ENCODE results near the gene CCDC157.

The CCDC157 gene

GRCh38 chr22:30347255-30347892 is 9.4 kb upstream of the CCDC157 start:
- Histone ChIP-seq H3K27ac (ENCODE audit: low read depth, low read length) (no peak overlapping the region), H3K4me3 (ENCODE audit: low read length) (no peak overlapping the region)

DNA sequence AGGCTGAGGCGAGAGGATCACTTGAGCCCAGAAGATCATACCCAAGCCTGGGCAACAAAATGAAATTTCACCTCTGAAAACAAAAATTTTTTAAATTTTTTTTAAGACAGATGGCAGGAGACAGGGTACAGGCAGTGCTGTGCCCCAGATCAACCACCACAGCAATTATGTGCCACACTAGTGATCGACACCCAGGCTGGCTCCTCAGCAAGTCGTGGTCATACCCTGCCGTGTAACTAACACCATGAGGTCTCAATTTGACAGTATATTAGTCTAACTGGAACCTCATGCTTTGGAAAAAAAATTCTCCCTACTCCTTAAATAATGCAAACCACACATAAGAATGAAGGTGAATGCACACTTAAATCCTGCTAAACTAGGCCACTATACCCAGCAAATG is 8.4 kb upstream of the CCDC157 start:
- no peak overlapping the region for H3K4me3 ChIP-seq (ENCODE audit: low read length)
- H3K27me3 ChIP-seq (ENCODE audit: control insufficient read depth, insufficient read depth, low read length), result no peaks in the 10 kb centered on the region
- H3K27ac ChIP-seq (ENCODE audit: low read depth, low read length), result no peak overlapping the region
- H3K4me1 ChIP-seq (ENCODE audit: control insufficient read depth, insufficient read depth, low read length), result no peaks in the 10 kb centered on the region
- H3K9ac ChIP-seq (ENCODE audit: low read length), result no peak overlapping the region
- peaks cover 45% of the 10 kb centered on the region for H3K36me3 ChIP-seq (ENCODE audit: control insufficient read depth, insufficient read depth, low read length)

More at GRCh38 chr22:30347255-30347892, 9.4 kb upstream of the CCDC157 start:
- Histone ChIP-seq H3K9ac (ENCODE audit: low read length) (no peak overlapping the region), H3K27me3 (ENCODE audit: control insufficient read depth, insufficient read depth, low read length) (no peaks in the 10 kb centered on the region), H3K36me3 (ENCODE audit: control insufficient read depth, insufficient read depth, low read length) (peaks cover 49% of the 10 kb centered on the region), H3K4me1 (ENCODE audit: control insufficient read depth, insufficient read depth, low read length) (no peaks in the 10 kb centered on the region)

DNA sequence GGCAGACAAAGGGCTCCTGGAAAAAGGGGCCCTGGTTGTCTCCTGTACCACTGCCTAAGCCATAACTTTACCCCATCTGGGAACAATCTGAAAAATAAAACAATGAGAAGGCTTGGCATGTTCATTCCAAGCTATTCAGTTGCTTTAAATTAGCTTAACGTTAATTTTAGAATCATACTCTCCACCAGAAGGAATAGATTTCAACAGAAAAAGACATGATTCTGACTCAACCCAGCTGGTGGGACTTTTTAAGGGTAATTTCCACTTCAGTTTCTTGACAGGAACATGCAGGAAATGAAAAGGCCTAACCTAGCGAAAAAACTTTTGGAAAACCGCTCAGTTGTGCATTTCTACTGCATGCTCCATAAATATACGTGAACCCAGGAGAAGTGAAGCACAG is 8.0 kb upstream of the CCDC157 start:
- Histone ChIP-seq H3K27me3 (ENCODE audit: control insufficient read depth, insufficient read depth, low read length) (no peaks in the 10 kb centered on the region), H3K9ac (ENCODE audit: low read length) (no peak overlapping the region), H3K27ac (ENCODE audit: low read depth, low read length) (no peak overlapping the region), H3K36me3 (ENCODE audit: control insufficient read depth, insufficient read depth, low read length) (peaks cover 42% of the 10 kb centered on the region), H3K4me3 (ENCODE audit: low read length) (no peak overlapping the region), H3K4me1 (ENCODE audit: control insufficient read depth, insufficient read depth, low read length) (no peaks in the 10 kb centered on the region)

DNA sequence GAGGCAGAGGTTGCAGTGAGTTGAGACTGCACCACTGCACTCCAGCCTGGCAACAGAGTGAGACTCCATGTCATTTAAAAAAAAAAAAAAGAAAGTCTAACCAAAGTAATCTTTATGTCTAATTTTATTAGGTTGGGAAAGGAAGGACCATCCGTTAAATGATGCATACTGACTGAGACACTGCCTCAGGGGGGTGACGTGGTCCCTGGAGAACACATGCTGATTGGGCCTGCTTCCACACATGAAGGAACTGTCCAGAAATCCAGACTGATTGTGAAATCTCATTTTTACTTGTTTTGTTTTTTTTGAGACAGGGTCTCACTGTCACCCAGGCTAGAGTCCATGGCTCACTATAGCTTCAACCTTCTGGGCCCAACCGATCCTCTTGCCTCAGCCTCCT is 5.6 kb upstream of the CCDC157 start:
- no peak overlapping the region for H3K27ac ChIP-seq (ENCODE audit: low read depth, low read length)
- no peaks in the 10 kb centered on the region for H3K27me3 ChIP-seq (ENCODE audit: control insufficient read depth, insufficient read depth, low read length)
- H3K36me3 ChIP-seq (ENCODE audit: control insufficient read depth, insufficient read depth, low read length), result peaks cover 18% of the 10 kb centered on the region
- H3K9ac ChIP-seq (ENCODE audit: low read length), result no peak overlapping the region
- no peaks in the 10 kb centered on the region for H3K4me1 ChIP-seq (ENCODE audit: control insufficient read depth, insufficient read depth, low read length)
- H3K4me3 ChIP-seq (ENCODE audit: low read length), result no peak overlapping the region

GRCh38 chr22:30354644-30355043 is 2.2 kb upstream of the CCDC157 start:
- Histone ChIP-seq H3K9ac (ENCODE audit: low read length) (no peak overlapping the region), H3K36me3 (ENCODE audit: control insufficient read depth, insufficient read depth, low read length) (peaks cover 14% of the 10 kb centered on the region), H3K27ac (ENCODE audit: low read depth, low read length) (no peak overlapping the region), H3K4me1 (ENCODE audit: control insufficient read depth, insufficient read depth, low read length) (no peaks in the 10 kb centered on the region), H3K27me3 (ENCODE audit: control insufficient read depth, insufficient read depth, low read length) (no peaks in the 10 kb centered on the region), H3K4me3 (ENCODE audit: low read length) (no peak overlapping the region)

- H3K27me3 ChIP-seq (ENCODE audit: control insufficient read depth, insufficient read depth, low read length), result no peaks in the 10 kb centered on the region
- H3K4me1 ChIP-seq (ENCODE audit: control insufficient read depth, insufficient read depth, low read length), result no peaks in the 10 kb centered on the region
- peaks cover 6% of the 10 kb centered on the region for H3K36me3 ChIP-seq (ENCODE audit: control insufficient read depth, insufficient read depth, low read length)
- H3K4me3 ChIP-seq (ENCODE audit: low read length), result peak overlapping the region; percentile 69
- H3K27ac ChIP-seq (ENCODE audit: low read depth, low read length), result no peak overlapping the region
- no peak overlapping the region for H3K9ac ChIP-seq (ENCODE audit: low read length)
Measured at GRCh38 chr22:30357236-30357570, 396 bp downstream of the CCDC157 start.

GRCh38 chr22:30357650-30358215 is 926 bp downstream of the CCDC157 start:
- Histone ChIP-seq H3K4me1 (ENCODE audit: control insufficient read depth, insufficient read depth, low read length) (no peaks in the 10 kb centered on the region), H3K4me3 (ENCODE audit: low read length) (no peak overlapping the region), H3K27ac (ENCODE audit: low read depth, low read length) (no peak overlapping the region), H3K36me3 (ENCODE audit: control insufficient read depth, insufficient read depth, low read length) (peaks cover 2% of the 10 kb centered on the region), H3K9ac (ENCODE audit: low read length) (no peak overlapping the region), H3K27me3 (ENCODE audit: control insufficient read depth, insufficient read depth, low read length) (no peaks in the 10 kb centered on the region)

DNA sequence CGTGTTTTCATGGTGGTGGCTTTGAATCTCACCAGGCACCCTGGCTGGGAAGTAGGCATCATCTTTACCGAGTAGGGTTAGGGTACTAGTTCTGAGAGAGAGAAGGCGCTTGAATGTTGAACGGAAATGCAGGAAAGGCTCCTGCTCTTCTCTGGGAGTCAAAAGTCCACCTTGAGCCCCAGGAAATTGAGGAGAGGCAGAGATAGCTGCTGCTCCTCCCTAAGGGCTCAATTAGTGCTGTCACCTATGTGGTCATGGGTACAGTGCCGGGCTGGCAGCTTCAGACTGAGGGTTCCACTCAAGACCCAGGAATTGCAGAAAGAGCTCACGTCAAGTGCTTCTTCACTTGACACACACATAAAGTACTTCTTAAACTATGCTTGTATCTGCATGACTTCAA is 1.7 kb downstream of the CCDC157 start:
- Histone ChIP-seq H3K27ac (ENCODE audit: low read depth, low read length) (no peak overlapping the region), H3K4me1 (ENCODE audit: control insufficient read depth, insufficient read depth, low read length) (no peaks in the 10 kb centered on the region), H3K4me3 (ENCODE audit: low read length) (no peak overlapping the region), H3K9ac (ENCODE audit: low read length) (no peak overlapping the region), H3K36me3 (ENCODE audit: control insufficient read depth, insufficient read depth, low read length) (no peaks in the 10 kb centered on the region), H3K27me3 (ENCODE audit: control insufficient read depth, insufficient read depth, low read length) (no peaks in the 10 kb centered on the region)

DNA sequence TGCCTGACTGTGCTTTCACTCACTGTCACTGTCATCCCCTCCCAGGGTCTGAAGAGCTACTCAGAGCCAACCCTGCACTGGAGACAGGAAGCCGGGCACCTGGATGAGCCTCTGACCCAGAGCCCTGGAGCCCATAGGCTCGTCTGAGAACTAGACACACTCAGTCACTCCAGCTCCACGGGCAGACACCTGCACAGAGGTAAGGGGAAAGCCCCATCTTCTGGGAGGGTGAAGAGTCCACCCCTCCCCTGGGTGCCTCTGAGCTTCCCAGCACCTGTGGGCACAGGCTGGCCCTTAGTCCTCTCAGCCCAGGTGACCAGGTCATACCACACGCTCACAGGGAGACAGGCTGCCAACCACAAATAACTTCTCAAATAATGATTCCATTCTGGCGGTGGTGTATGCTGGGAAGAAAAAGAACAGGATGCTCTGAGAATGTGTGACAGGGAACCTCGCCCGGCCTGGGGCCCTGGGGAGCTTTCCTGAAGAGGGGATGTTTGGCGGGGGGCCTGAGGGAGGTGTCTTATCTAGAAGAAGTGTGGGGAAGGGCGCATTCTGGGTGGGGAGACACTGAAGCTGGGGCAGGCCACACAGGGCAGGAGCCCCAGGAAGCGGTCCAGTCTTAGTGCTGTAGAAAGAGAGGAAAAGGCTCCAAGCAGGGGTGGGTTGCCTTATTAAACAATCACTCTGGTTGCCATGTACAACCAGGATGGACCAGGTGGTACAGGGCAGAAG is 5.3 kb downstream of the CCDC157 start:
- H3K27ac ChIP-seq (ENCODE audit: low read depth, low read length), result no peak overlapping the region
- H3K9ac ChIP-seq (ENCODE audit: low read length), result no peak overlapping the region
- H3K4me3 ChIP-seq (ENCODE audit: low read length), result no peak overlapping the region
- H3K27me3 ChIP-seq (ENCODE audit: control insufficient read depth, insufficient read depth, low read length), result no peaks in the 10 kb centered on the region
- no peaks in the 10 kb centered on the region for H3K4me1 ChIP-seq (ENCODE audit: control insufficient read depth, insufficient read depth, low read length)
- H3K36me3 ChIP-seq (ENCODE audit: control insufficient read depth, insufficient read depth, low read length), result no peaks in the 10 kb centered on the region

DNA sequence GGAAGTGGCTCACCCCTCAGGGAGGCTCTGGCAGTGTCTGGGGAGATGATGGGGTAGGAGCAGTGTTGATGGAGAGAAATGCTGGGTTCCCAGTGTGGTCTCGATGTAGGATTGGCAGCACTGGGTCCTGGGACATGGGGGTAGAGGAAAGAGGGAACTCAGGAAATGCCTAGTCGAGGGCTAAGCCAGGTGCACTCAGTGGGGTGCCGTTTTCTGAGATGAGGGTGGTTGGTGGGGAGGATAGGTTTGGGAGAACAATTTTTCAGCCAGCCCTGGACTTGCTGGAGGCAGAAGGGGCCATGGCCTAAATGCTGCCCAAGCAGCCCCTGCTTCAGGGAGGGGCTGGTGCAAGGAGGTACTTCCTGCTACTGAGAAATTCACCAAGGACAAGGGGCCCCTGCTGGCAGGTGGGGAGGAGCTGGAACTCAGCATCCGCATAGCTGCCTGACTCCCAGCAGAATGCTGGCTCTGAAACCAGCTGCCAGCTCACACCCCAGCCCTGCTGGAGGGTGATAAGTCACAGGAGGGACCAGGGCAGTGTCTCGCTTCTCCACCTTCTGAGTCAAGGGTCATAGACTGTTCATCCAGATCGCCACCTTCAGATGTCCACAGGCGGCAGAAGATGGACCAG is 6.0 kb downstream of the CCDC157 start:
- Histone ChIP-seq H3K27me3 (ENCODE audit: control insufficient read depth, insufficient read depth, low read length) (no peaks in the 10 kb centered on the region), H3K4me1 (ENCODE audit: control insufficient read depth, insufficient read depth, low read length) (no peaks in the 10 kb centered on the region), H3K9ac (ENCODE audit: low read length) (no peak overlapping the region), H3K36me3 (ENCODE audit: control insufficient read depth, insufficient read depth, low read length) (no peaks in the 10 kb centered on the region), H3K27ac (ENCODE audit: low read depth, low read length) (no peak overlapping the region), H3K4me3 (ENCODE audit: low read length) (no peak overlapping the region)

GRCh38 chr22:30365891-30366290 is 9.1 kb downstream of the CCDC157 start:
- H3K9ac ChIP-seq (ENCODE audit: low read length), result no peak overlapping the region
- H3K4me1 ChIP-seq (ENCODE audit: control insufficient read depth, insufficient read depth, low read length), result no peaks in the 10 kb centered on the region
- H3K27me3 ChIP-seq (ENCODE audit: control insufficient read depth, insufficient read depth, low read length), result no peaks in the 10 kb centered on the region
- H3K4me3 ChIP-seq (ENCODE audit: low read length), result no peak overlapping the region
- no peak overlapping the region for H3K27ac ChIP-seq (ENCODE audit: low read depth, low read length)
- H3K36me3 ChIP-seq (ENCODE audit: control insufficient read depth, insufficient read depth, low read length), result no peaks in the 10 kb centered on the region

DNA sequence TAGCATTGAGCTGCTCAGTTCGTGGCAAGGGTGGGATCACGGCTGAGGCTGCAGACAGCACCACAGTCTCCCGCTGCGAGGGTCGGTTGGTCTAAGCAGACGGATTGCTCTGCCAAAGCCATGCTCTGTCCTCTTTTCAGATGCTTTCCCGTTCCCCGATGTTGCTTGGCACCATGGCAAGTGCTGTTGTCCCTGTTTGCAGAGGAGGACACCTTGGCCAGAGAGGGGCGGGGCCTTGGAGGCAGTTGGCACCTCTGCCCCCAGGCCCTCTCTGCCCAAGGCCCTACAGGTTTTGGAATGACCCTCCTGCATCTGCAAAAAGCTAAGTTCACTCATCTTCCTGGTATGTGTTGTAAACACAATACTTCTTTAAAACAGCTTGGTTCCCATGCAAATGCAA is 11.6 kb downstream of the CCDC157 start:
- Histone ChIP-seq H3K36me3 (ENCODE audit: control insufficient read depth, insufficient read depth, low read length) (no peaks in the 10 kb centered on the region), H3K4me1 (ENCODE audit: control insufficient read depth, insufficient read depth, low read length) (no peaks in the 10 kb centered on the region), H3K9ac (ENCODE audit: low read length) (no peak overlapping the region), H3K27me3 (ENCODE audit: control insufficient read depth, insufficient read depth, low read length) (no peaks in the 10 kb centered on the region), H3K27ac (ENCODE audit: low read depth, low read length) (no peak overlapping the region), H3K4me3 (ENCODE audit: low read length) (no peak overlapping the region)

All from rectal smooth muscle tissue (tissue), 1 donor.